H1 (cell line): ENCODE results near the gene CPM. TPM values are rescaled to one million over a fixed set of nuclear protein-coding genes. Genes with fewer than 3 reads are reported as not detected.

Source experiments
- TBP ChIP-seq: IDR thresholded peaks from 2 replicates; pipeline ENCODE4 v1.6.1; 2011; ENCODE audit warnings: low read depth, low read length, improper control_type of control experiment
- polyA plus RNA-seq, 7 experiments: library from polyadenylated mRNA; depleted of rRNA in 3 of 7; stranded (reverse) in 5 of 7; unstranded in 2 of 7; fragments of >200 nt in 5 of 7; fragments of 200-250 nt in 2 of 7; gene quantifications; 1 replicate in 5 of 7; 2 replicates in 1 of 7; 4 replicates in 1 of 7; pipeline versions ENCODE4 v1.2.1 to v1.2.3, GENCODE V29; 2011 to 2013; ENCODE audit warnings: missing spikeins in 2 of 7, mixed read lengths in 2 of 7
- total RNA-seq: library from RNA; stranded (reverse); fragmentation: NEBNext Ultra II Directional; extraction: Animal tissue kit (Norgen Biotek cat#: 25700); gene quantifications from 2 replicates; pipeline ENCODE4 v1.2.1, GENCODE V29; 2021

Gene CPM
- total and polyA plus RNA-seq, 2 of the 8 experiments (the other 6 are each of a cell fraction or from before 2014, with no cell fraction given): 0.33 to 3.1 TPM

DNA sequence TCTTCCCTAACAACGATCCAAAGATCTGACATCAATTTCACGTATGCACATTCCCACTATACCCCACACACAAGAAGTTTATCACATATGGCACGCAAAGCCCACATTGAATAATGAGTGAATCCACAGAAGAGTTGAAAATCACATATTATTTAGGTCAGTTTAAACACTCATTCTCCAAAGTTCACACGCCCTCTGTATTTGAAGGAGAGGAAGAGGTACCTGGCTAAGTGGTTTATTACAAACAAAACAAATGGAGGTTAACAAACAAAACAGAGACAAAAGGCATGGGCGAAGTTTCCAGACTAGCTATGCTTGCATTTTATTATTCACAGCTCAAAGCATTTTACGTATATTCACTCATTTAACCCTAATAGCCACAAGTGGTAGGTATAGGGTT, 41.8 kb downstream of the CPM start (continued):
- TF ChIP-seq TBP: no peak
